ENCODE results near the gene ADA.

The ADA gene

GRCh38 chr20:44624152-44624551, 27.3 kb downstream of the ADA start:
- DNase-seq (ENCODE audit: low read depth in 2 of 2): no peak

DNA sequence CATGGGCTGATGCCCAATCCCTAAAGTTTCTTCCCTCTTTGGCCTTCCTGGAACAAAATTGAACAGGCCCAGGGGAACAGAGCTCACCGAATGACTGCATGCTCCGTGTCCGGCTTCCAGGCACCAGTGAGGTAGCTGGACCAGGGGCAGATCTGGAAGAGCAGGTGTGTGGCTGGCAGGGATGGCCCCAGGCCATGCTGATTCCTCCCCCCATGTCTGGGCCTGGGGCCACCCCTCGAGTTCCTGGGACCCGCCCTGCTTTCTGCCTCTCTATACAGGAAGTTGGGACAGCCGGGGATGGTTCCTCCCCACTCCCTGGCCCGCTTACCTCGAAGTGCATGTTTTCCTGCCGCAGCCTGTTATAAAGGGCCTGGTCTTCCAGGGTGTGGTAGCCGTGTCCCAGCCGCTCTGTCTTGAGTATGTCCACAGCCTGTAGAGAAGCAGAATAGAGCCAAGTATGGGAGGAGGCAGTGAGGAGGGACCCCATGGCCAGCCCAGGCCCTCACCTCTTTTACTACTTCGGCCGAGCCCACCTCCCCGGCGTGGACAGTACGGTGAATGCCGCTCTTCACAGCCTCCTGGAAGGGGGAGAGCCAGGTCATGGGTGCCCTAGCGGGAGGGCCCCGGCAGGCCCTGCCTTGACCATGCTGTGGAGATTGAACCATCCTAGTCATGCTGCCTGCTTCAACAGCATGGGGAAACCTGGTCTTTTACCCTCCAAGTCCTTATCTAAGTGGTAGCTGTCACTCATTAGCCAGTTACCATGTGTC, 28.8 kb downstream of the ADA start:
- no peak for DNase-seq (ENCODE audit: low read depth in 2 of 2)

- DNase-seq (ENCODE audit: low read depth in 2 of 2): no peak
Measured at GRCh38 chr20:44621939-44622338, 29.6 kb downstream of the ADA start.

DNA sequence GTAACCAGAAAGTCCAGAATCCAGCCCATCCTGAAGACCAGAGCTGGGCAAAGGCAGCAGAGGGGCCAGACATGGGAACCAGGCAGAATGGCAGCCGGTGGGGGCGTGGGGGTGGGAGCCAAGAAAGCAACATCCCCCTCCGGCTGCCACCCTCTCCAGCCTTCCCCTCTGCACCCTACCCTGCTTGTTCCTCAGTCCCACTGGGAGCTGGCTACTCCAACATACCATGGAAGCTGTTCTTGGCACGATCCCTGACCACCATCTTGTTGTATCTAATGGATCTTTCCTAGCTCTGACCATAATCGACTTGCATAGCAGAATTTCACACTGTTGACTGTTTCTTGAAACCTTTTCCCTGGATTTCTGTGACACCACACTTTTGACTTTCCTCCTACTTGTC, 30.2 kb downstream of the ADA start:
- DNase-seq (ENCODE audit: low read depth in 2 of 2): no peak

- no peak for DNase-seq (ENCODE audit: low read depth in 2 of 2)
Measured at GRCh38 chr20:44620030-44620429, 31.5 kb downstream of the ADA start.

DNA sequence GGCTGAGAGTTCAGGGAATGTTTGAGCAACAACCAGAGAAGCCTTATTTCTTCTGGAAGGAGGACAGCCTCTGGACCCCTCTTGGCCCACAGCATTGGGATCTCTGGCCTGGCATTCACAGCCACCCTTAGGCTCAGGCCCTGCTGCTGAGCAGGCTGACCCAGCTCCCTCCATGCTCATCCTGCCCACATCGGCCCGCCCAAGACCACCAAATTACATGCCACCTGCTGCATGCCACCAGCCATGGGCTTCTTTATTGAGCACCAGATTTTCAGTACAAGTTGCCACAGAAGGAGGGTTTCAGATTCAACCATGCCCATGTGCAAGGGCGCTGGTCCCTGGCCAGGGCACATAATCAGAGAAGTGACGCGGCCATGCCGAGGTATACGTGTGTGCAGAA, 32.2 kb downstream of the ADA start:
- no peak for DNase-seq (ENCODE audit: low read depth in 2 of 2)

DNA sequence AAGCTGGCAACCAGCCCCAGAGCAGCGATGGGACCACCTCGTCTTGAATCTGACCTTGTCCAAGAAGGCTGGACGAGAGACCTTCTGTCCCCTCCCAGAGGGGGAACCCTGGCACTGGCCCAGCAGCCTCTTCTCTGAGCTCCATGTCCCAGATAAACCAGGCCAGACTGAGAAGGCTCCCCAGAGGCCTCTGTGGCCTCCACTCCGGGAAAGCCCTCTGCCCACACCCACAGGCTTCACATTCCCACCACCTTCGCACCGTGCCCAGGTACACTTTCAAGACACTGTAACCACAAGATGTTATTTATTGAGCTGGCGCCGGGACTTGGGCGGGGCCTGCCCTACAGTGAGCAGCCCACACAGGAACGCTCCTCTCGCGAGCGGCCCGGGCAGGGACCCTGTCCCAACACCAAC, 33.2 kb downstream of the ADA start:
- peak in 1 of 2 donors; percentile 29 for DNase-seq (ENCODE audit: low read depth in 2 of 2)

- DNase-seq (ENCODE audit: low read depth in 2 of 2): no peak
Measured at GRCh38 chr20:44616604-44616964, 34.9 kb downstream of the ADA start.

GRCh38 chr20:44615876-44616603, 35.5 kb downstream of the ADA start:
- DNase-seq (ENCODE audit: low read depth in 2 of 2): no peak

DNA sequence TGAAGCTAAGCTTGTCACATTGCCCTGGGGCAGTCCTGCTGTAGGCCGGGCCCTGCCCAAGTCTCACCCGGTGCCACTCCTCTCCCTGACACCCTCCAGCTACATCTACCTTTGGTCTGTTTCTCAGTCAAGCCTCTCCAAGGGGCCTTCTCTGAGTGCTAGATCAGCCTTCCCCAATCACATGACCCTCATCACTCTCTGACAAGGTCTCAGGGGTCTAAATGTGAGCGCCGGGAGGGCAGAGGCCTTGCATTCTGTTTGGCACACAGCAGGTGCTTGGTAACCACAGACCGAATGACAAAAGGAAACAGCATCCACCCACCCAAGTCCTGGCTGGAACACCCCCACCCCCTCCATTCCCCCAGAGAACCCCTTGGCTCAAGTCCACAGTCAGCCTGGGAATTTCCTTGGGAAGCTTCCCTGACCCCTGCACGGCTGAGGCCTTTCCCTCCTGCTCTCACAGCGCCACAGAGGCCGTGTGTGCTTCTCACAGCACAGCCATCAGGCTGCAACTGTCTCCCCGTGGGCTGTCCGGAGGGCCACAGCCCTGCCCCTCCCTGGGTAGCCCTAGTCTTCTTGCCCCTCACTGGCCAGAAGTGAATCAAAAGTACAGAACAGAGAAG, 36.2 kb downstream of the ADA start:
- DNase-seq (ENCODE audit: low read depth in 2 of 2): no peak

DNA sequence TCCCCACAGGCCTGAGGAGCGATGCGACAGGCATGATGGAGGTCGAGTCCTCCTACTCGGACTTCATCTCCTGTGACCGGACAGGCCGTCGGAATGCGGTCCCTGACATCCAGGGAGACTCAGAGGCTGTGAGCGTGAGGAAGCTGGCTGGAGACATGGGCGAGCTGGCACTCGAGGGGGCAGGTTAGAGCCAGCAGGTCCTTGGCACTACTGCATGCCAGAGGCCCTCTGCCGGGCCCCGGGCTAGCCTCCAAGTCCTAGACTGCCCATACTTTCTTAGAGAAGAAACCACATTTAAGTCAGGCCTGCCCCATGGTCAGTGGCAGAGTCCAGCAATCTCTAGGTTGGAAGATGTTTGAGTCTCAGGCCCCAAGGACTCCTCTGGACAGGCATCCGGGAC, 37.0 kb downstream of the ADA start:
- DNase-seq (ENCODE audit: low read depth in 2 of 2): no peak

GRCh38 chr20:44613575-44613974, 37.9 kb downstream of the ADA start:
- no peak for DNase-seq (ENCODE audit: low read depth in 2 of 2)

- DNase-seq (ENCODE audit: low read depth in 2 of 2): no peak
Measured at GRCh38 chr20:44610313-44610962, 41.1 kb downstream of the ADA start.

DNA sequence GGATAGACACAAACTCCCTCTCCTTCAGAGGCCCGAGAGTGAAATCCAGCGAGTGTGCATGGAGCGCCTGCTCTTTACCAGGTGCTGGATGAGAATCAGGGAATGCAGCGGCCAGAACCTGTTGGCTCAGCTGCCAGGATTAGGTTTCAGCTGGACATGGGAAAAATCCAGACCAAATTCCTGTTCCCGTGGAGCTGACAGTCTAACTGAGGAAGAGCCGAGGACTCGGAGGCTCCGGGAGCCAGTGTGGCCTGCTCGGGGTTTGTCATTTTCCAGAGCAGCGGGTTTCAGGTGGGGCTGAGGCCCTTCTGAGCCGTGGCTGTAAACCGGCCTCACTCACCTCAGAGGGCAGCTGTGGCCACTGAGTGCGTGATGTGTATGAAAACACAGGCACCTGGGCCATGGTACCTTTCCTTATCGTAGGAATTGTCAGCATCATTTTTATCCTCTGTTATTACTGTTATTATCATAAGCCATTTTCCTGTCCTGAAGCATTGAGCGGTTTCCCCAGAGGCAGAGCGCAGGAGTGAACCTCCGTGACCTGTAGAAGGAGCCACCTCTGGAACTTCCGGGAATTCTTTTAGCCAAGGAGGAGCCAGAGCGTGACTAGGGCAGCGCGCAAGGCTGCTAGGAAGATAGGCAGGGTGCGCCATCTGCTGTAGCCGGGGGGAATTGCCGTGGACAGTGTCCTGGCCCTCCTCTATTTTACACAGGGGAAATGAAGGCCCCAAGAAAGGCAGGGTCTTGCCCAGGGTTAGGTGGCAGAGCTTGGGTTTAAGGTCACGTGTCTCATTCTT, 41.8 kb downstream of the ADA start:
- DNase-seq (ENCODE audit: low read depth in 2 of 2): peak; percentile 79 to 82

DNA sequence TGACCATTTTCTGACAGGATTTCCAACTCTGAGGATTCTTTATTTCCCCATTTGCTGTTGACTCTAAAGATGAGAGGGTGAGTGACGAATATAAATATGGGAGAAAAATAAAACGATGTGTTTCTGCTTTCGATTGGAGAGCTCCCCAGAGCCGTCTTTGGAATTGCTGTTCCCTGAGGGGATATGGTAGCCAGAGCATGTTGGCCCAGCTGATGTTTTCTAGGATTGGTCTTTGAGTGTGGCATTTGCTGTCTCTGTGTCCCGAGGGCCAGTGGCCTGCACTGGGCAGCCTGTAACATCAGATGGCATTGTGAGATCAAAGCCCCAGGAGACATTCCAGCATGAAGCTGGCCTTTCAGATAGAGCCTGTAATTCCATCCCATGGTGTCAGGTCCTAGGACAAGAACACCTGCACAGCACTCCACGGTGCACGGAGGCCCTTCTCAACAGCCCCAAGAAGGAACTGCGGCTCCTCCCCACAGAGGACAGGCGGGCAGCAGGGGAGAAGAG, 42.4 kb downstream of the ADA start:
- DNase-seq (ENCODE audit: low read depth in 2 of 2): no peak

- DNase-seq (ENCODE audit: low read depth in 2 of 2): no peak
Measured at GRCh38 chr20:44606725-44607441, 44.6 kb downstream of the ADA start.

DNA sequence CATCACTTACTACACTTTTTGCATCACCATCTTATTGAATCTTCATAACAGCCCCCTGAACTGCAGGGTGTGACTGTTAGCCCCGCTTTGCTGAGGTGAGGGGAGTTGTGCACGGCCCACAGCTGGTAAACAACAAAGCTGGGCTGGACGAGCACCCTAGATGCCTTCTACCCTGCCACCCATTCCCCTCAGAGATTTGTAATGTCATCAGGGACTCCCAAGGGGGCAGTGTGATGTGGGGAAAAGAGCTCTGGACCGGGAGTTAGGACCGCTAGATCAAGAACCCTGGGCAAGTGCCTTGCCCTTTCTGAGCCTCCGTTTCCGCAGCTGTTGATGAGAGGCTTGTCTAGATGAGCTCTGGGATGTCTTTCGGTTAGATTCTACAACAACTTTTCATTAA, 48.2 kb downstream of the ADA start:
- DNase-seq (ENCODE audit: low read depth in 2 of 2): no peak

- DNase-seq (ENCODE audit: low read depth in 2 of 2): no peak
Measured at GRCh38 chr20:44601801-44602204, 49.7 kb downstream of the ADA start.

- DNase-seq (ENCODE audit: low read depth in 2 of 2): no peak
Measured at GRCh38 chr20:44601236-44601671, 50.2 kb downstream of the ADA start.

GRCh38 chr20:44600758-44601201, 50.7 kb downstream of the ADA start:
- no peak for DNase-seq (ENCODE audit: low read depth in 2 of 2)

- no peak for DNase-seq (ENCODE audit: low read depth in 2 of 2)
Measured at GRCh38 chr20:44600301-44600700, 51.2 kb downstream of the ADA start.
